Colonic mucosa (tissue), 4 donors: ENCODE results near the gene SERPINB11. TPM values are rescaled to one million over a fixed set of nuclear protein-coding genes. Genes with fewer than 3 reads are reported as not detected.

ENCODE experiments used
- DNase-seq: peaks from one replicate; pipeline ENCODE4 v3.0.0-alpha.2; 2020
- H3K27ac ChIP-seq: fragments of 200-600 bp; one replicate; pipeline ENCODE4 v1.8.0; 2021
- H3K27me3 ChIP-seq: fragments of 200-600 bp; one replicate; pipeline ENCODE4 v1.8.0; 2021
- H3K36me3 ChIP-seq: fragments of 200-600 bp; one replicate; pipeline ENCODE4 v1.8.0; 2021
- H3K4me1 ChIP-seq: fragments of 200-600 bp; one replicate; pipeline ENCODE4 v1.8.0; 2021; ENCODE audit warnings: mild to moderate bottlenecking
- H3K4me3 ChIP-seq: fragments of 200-600 bp; one replicate; pipeline ENCODE4 v1.8.0; 2021
- H3K9ac ChIP-seq, 2 donors: one replicate each; pipeline ENCODE4 v1.7.0; 2013; ENCODE audit warnings: control low read depth in 2 of 2, low read depth in 2 of 2, low read length in 2 of 2
- H3K9me3 ChIP-seq: fragments of 200-600 bp; one replicate; pipeline ENCODE4 v1.8.0; 2021
- intact Hi-C: fragments of 100-400 bp; cut with DNase I; formaldehyde crosslinking; loops from one replicate; pipeline ENCODE4 v1.14.1; 2022
- total RNA-seq, 2 donors: library from RNA; stranded (reverse); fragmentation: NEBNext Ultra II Directional in 1 of 2; extraction: Animal tissue kit (Norgen Biotek cat#: 25700) in 1 of 2; gene quantifications; one replicate each; pipeline ENCODE4 v1.2.1, GENCODE V29; 2021
- TF ChIP-seq, protein P1 (sequence below): fragments of 200-600 bp; IDR thresholded peaks from one replicate; pipeline ENCODE4 v1.8.0; 2022; ENCODE audit warnings: antibody characterized with exemption, mild to moderate bottlenecking
- donor health status: healthy.
- donor health status: DM: no; HTN: no; CAD: no.
- donor health status: DM: no; HTN: no; CAD: no.

SERPINB11 gene
- total RNA-seq, 2 donors from 2014 or later: not detected

DNA sequence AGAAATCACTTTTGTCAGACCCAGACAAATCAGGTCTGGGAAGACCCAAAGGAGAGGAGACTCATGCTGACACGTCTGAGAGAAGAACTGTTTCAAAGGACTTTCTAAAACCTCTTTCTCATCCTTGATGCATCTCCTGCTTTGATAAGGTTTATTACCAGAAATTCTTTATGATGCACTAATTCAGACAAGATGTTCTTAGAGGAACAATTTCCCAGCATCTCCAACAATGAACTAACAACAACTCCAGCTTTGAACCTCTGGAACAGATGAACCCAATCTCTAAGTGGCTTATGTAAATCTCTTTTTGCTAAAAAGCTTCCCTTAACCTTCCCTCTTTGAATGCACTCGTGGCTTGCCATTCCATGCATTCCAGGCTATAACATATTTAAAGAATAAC, 15.9 kb upstream of the SERPINB11 start:
- TF ChIP-seq, protein P1, sequence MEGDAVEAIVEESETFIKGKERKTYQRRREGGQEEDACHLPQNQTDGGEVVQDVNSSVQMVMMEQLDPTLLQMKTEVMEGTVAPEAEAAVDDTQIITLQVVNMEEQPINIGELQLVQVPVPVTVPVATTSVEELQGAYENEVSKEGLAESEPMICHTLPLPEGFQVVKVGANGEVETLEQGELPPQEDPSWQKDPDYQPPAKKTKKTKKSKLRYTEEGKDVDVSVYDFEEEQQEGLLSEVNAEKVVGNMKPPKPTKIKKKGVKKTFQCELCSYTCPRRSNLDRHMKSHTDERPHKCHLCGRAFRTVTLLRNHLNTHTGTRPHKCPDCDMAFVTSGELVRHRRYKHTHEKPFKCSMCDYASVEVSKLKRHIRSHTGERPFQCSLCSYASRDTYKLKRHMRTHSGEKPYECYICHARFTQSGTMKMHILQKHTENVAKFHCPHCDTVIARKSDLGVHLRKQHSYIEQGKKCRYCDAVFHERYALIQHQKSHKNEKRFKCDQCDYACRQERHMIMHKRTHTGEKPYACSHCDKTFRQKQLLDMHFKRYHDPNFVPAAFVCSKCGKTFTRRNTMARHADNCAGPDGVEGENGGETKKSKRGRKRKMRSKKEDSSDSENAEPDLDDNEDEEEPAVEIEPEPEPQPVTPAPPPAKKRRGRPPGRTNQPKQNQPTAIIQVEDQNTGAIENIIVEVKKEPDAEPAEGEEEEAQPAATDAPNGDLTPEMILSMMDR: no peak
- Histone ChIP-seq H3K27ac (no peak overlapping the region), H3K9me3 (no peaks in the 10 kb centered on the region), H3K9ac (no peak overlapping the region), H3K4me3 (no peak overlapping the region), H3K27me3 (no peaks in the 10 kb centered on the region), H3K4me1 (no peaks in the 10 kb centered on the region), H3K36me3 (no peaks in the 10 kb centered on the region)
- intact Hi-C loops: no loop called here
- no peak for DNase-seq

DNA sequence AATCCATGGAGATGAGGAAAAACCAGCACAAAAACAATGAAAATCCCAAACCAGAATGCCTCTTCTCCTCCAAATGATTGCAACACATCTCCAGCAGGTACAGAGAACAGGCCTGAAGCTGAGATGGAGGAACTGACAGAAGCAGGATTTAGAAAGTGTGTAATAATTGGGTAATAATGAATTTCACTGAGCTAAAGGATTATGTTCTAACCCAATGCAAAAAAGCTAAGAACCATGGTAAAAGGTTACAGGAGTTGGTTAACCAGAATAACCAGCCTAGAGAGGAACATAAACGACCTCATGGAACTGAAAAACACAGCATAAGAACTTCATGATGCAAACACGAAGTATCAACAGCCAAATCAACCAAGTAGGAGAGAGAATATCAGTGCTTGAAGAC, 13.7 kb upstream of the SERPINB11 start:
- H3K4me1 ChIP-seq: no peaks in the 10 kb centered on the region
- H3K36me3 ChIP-seq: no peaks in the 10 kb centered on the region
- H3K27ac ChIP-seq: no peak overlapping the region
- TF ChIP-seq, protein P1: no peak
- H3K27me3 ChIP-seq: no peaks in the 10 kb centered on the region
- DNase-seq: no peak
- H3K4me3 ChIP-seq: no peak overlapping the region
- H3K9ac ChIP-seq: no peak overlapping the region
- no peaks in the 10 kb centered on the region for H3K9me3 ChIP-seq
- intact Hi-C loops: no loop called here

DNA sequence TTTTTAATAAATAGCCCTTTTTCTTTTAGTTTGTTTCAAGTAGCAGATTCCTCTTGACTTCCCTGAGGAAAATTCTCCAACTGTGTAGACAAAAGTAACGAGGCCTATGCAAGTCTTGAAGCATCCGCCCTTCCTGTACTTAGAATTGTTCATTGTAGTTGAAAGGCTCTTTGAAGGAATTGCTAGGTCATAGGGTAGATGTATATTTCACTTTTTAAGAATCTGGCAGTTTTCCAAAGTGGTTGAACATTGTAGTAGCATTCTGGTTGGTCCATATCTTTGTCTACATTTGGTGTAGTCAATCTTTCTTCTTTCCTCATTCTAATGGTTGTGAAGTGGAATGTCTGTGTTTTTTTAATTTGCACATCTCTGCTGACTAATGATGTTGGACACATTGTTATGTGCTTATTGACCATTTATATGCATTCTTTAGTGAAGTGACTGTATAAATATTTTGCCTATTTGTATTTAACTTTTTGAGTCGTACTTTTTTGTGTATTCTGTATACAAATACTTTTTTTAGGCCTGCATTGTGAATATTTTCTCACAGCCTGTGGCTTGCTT, 5.6 kb upstream of the SERPINB11 start:
- no peak overlapping the region for H3K9ac ChIP-seq
- H3K9me3 ChIP-seq: no peaks in the 10 kb centered on the region
- no peak for DNase-seq
- no peak overlapping the region for H3K27ac ChIP-seq
- no peaks in the 10 kb centered on the region for H3K27me3 ChIP-seq
- no peak overlapping the region for H3K4me3 ChIP-seq
- no peaks in the 10 kb centered on the region for H3K4me1 ChIP-seq
- no peaks in the 10 kb centered on the region for H3K36me3 ChIP-seq
- intact Hi-C loops: no loop called here
- TF ChIP-seq, protein P1: no peak

DNA sequence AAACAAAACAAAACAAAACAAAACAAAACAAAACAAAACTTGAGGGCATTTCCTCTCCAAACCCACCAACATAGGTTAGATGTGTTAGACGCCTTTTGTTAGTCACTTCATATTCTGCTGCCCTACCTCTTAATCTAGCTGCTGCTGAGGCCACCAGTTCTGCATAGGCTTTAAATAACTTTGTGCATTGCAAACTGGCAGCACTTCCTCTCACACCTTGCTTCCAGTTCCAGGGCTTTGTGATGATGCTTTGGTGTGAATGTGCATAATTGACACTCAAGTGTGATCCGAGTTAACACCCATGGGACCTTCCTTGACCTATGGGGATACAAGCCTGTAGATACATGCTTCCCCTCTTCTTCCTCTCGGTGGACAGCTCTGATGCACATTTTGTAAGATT, 2.3 kb upstream of the SERPINB11 start:
- DNase-seq: no peak
- Histone ChIP-seq H3K9me3 (no peaks in the 10 kb centered on the region), H3K27me3 (no peaks in the 10 kb centered on the region), H3K9ac (no peak overlapping the region), H3K4me3 (no peak overlapping the region), H3K4me1 (no peaks in the 10 kb centered on the region), H3K36me3 (no peaks in the 10 kb centered on the region), H3K27ac (no peak overlapping the region)
- intact Hi-C loops: no loop called here
- TF ChIP-seq, protein P1: no peak

DNA sequence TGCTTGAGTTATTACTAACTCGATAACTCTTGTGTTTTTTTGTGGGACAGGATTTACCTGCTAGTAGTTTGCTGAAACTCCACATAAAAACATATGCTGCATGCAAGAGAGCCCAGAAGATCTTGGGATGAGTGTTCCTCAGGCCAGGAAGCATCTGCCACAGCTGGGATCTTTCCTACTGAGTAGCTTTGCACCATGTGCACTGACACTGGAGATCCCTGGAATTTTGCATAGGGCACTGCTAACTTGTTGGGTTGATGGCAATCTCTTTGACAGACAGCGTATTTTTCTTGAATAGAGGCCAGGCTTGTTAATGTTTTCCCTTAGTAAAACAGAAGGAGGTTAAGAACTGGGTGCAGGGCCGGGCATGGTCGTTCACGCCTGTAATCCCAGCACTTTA, 808 bp upstream of the SERPINB11 start:
- Histone ChIP-seq H3K27ac (no peak overlapping the region), H3K9me3 (no peaks in the 10 kb centered on the region), H3K9ac (no peak overlapping the region), H3K4me3 (no peak overlapping the region), H3K27me3 (no peaks in the 10 kb centered on the region), H3K36me3 (no peaks in the 10 kb centered on the region), H3K4me1 (no peaks in the 10 kb centered on the region)
- DNase-seq: no peak
- TF ChIP-seq, protein P1: no peak
- intact Hi-C loops: no loop called here

DNA sequence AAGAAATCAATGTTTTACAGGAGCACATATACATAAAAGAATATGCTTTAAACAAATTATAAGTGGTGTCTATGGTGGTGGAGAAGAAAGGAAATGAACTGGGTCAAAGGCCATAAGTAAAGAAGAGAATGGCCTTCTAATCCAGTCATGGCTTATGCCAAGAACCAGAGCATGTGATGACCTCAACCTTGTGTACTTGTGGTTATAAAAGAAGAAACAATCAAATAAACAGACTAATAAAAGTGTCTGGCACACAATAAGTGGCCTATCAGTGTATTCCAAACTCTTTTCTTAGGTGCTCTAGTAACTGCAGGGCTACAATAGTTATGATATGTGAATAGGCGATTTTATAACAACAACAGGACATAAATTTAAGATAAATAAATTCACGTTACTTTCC, 2.6 kb downstream of the SERPINB11 start:
- Histone ChIP-seq H3K27me3 (no peaks in the 10 kb centered on the region), H3K27ac (no peak overlapping the region), H3K9me3 (no peaks in the 10 kb centered on the region), H3K36me3 (no peaks in the 10 kb centered on the region), H3K9ac (no peak overlapping the region), H3K4me1 (no peaks in the 10 kb centered on the region), H3K4me3 (no peak overlapping the region)
- intact Hi-C loops: no loop called here
- TF ChIP-seq, protein P1: no peak
- no peak for DNase-seq
